AG08396 (cell line): ENCODE results near the gene TBC1D3I.
"Not testable (repeated sequence)": the region's sequence is repeated elsewhere in the genome, so short reads cannot be mapped to it uniquely, and the experiment has no call there.

Experiments used
- DNase-seq: peaks from one replicate; pipeline ENCODE4 v3.0.0; 2012; ENCODE audit warnings: low spot score, mixed read lengths

Gene TBC1D3I

GRCh38 chr17:36206486-36206821 is 57.9 kb downstream of the TBC1D3I start:
- DNase-seq: not testable (repeated sequence)

GRCh38 chr17:36205637-36206485 is 58.5 kb downstream of the TBC1D3I start:
- no peak for DNase-seq

- no peak for DNase-seq
These were observed 59.5 kb downstream of the TBC1D3I start for GRCh38 chr17:36204724-36205500.
